IMR-90 (cell line): ENCODE data around the gene LAMB3. TPM values are rescaled to one million over a fixed set of nuclear protein-coding genes. Genes with fewer than 3 reads are reported as not detected.

Experiments
- ATAC-seq: fragments of 200-7000 bp; cut with Tn5 transposase; 2 replicates; pipeline ENCODE4 v1.9.1; 2020; ENCODE audit warnings: low read depth, mild to moderate bottlenecking, moderate library complexity
- BruUV-seq: library from RNA; stranded (reverse); fragments of 400-500 nt; replicated peaks from 2 replicates; lab custom pipeline; 2021; lab: Mats Ljungman, UMichigan
- CTCF ChIA-PET: fragments of 300-600 bp; formaldehyde crosslinking; extraction: SDS; loops from one replicate; lab custom pipeline; 2021; ENCODE audit warnings: antibody characterized with exemption; lab: Yijun Ruan, JAX
- POLR2A ChIA-PET: fragments of 300-600 bp; sonication (Branson Sonifier 250); formaldehyde crosslinking; loops from one replicate; lab custom pipeline; 2022; ENCODE audit warnings: antibody characterized with exemption; ENCODE audit not compliant: unreplicated experiment; lab: Charles Lee
- DNase-seq: peaks from one replicate; pipeline ENCODE4 v3.0.0; 2013
- H2AFZ ChIP-seq: replicated peaks from 2 replicates; pipeline ENCODE3; 2013; ENCODE audit warnings: low read length, mild to moderate bottlenecking; ENCODE audit not compliant: poor library complexity
- H2AK5ac ChIP-seq: 2 replicates; pipeline ENCODE4 v1.6.1; 2013; ENCODE audit warnings: low read depth, low read length, inconsistent platforms
- H2AK9ac ChIP-seq: replicated peaks from 2 replicates; pipeline ENCODE3; 2013; ENCODE audit warnings: mild to moderate bottlenecking, low read depth, low read length, moderate library complexity; ENCODE audit not compliant: poor library complexity
- H2BK120ac ChIP-seq: 2 replicates; pipeline ENCODE4 v1.6.1; 2013; ENCODE audit warnings: low read depth, low read length, inconsistent platforms
- H2BK15ac ChIP-seq: 3 replicates; pipeline ENCODE4 v1.6.1; 2013; ENCODE audit warnings: low read depth, low read length, inconsistent platforms
- H2BK20ac ChIP-seq: 2 replicates; pipeline ENCODE4 v1.6.1; 2013; ENCODE audit warnings: low read depth, mild to moderate bottlenecking, inconsistent platforms, low read length, moderate library complexity
- H2BK5ac ChIP-seq: 2 replicates; pipeline ENCODE4 v1.6.1; 2013; ENCODE audit warnings: mild to moderate bottlenecking, low read depth, low read length, inconsistent platforms; ENCODE audit not compliant: poor library complexity, severe bottlenecking
- H3K14ac ChIP-seq: replicated peaks from 2 replicates; pipeline ENCODE4 v1.6.1; 2013; ENCODE audit warnings: low read depth, low read length, inconsistent platforms
- H3K18ac ChIP-seq: 2 replicates; pipeline ENCODE4 v1.6.1; 2013; ENCODE audit warnings: low read depth, low read length, control low read depth
- H3K23ac ChIP-seq: 2 replicates; pipeline ENCODE4 v1.6.1; 2013; ENCODE audit warnings: low read depth, low read length, inconsistent platforms
- H3K27ac ChIP-seq: 2 replicates; pipeline ENCODE4 v1.5.1; 2013; ENCODE audit warnings: mild to moderate bottlenecking, control low read depth, low read length; ENCODE audit not compliant: insufficient read depth
- H3K27me3 ChIP-seq: 2 replicates; pipeline ENCODE4 v1.6.1; 2013; ENCODE audit warnings: low read length; ENCODE audit not compliant: control insufficient read depth, insufficient read depth
- H3K36me3 ChIP-seq: 2 replicates; pipeline ENCODE4 v1.6.1; 2013; ENCODE audit warnings: low read length, mixed read lengths; ENCODE audit not compliant: control insufficient read depth, insufficient read depth
- H3K4ac ChIP-seq: 2 replicates; pipeline ENCODE4 v1.6.1; 2013; ENCODE audit warnings: low read depth, low read length, inconsistent platforms
- H3K4me1 ChIP-seq: 2 replicates; pipeline ENCODE4 v1.6.1; 2013; ENCODE audit warnings: low read length, mixed read lengths; ENCODE audit not compliant: control insufficient read depth, insufficient read depth
- H3K4me2 ChIP-seq: 2 replicates; pipeline ENCODE4 v1.6.1; 2013; ENCODE audit warnings: low read depth, mild to moderate bottlenecking, control low read depth, low read length, moderate library complexity
- H3K4me3 ChIP-seq: 2 replicates; pipeline ENCODE4 v1.5.1; 2013; ENCODE audit warnings: low read depth, mild to moderate bottlenecking, control low read depth, low read length, moderate library complexity; ENCODE audit not compliant: insufficient read depth
- H3K56ac ChIP-seq: 2 replicates; pipeline ENCODE4 v1.6.1; 2013; ENCODE audit warnings: low read length, inconsistent platforms; ENCODE audit not compliant: insufficient read depth; ENCODE audit errors: extremely low read depth
- H3K79me1 ChIP-seq, 2 experiments: 2 replicates each; pipeline ENCODE4 v1.6.1; 2013; ENCODE audit warnings: low read length in 2 of 2, inconsistent platforms in 1 of 2, low read depth in 1 of 2
- H3K9ac ChIP-seq: 2 replicates; pipeline ENCODE4 v1.6.1; 2013; ENCODE audit warnings: low read depth, low read length, control low read depth
- H3K9me1 ChIP-seq: 2 replicates; pipeline ENCODE4 v1.6.1; 2013; ENCODE audit warnings: low read length, inconsistent platforms; ENCODE audit not compliant: insufficient read depth
- H3K9me3 ChIP-seq: 2 replicates; pipeline ENCODE4 v1.6.1; 2013; ENCODE audit warnings: low read length; ENCODE audit not compliant: control insufficient read depth, insufficient read depth
- H4K20me1 ChIP-seq: 2 replicates; pipeline ENCODE4 v1.6.1; 2013; ENCODE audit warnings: low read length, inconsistent platforms; ENCODE audit not compliant: insufficient read depth
- H4K5ac ChIP-seq: 2 replicates; pipeline ENCODE4 v1.6.1; 2013; ENCODE audit warnings: mild to moderate bottlenecking, low read depth, low read length, control low read depth
- H4K8ac ChIP-seq, 2 experiments: 2 replicates each; pipeline ENCODE4 v1.6.1; 2013; ENCODE audit warnings: low read depth in 2 of 2, low read length in 2 of 2, control low read depth in 1 of 2, inconsistent platforms in 1 of 2
- H4K91ac ChIP-seq: 2 replicates; pipeline ENCODE4 v1.6.1; 2013; ENCODE audit warnings: low read depth, low read length, inconsistent platforms; ENCODE audit not compliant: insufficient read depth
- CHD1 ChIP-seq: IDR thresholded peaks from 2 replicates; pipeline ENCODE4 v1.6.1; 2012; ENCODE audit warnings: low read depth, low read length, improper control_type of control experiment
- FOS ChIP-seq: fragments of 150-350 bp; IDR thresholded peaks from 2 replicates; pipeline ENCODE4 v1.6.1; 2016; ENCODE audit warnings: low read depth, low read length
- MAZ ChIP-seq: IDR thresholded peaks from 2 replicates; pipeline ENCODE4 v1.6.1; 2012; ENCODE audit warnings: low read depth, mild to moderate bottlenecking, low read length, improper control_type of control experiment, moderate library complexity, borderline replicate concordance
- RCOR1 ChIP-seq: IDR thresholded peaks from 2 replicates; pipeline ENCODE4 v1.6.1; 2012; ENCODE audit warnings: mild to moderate bottlenecking, low read length, improper control_type of control experiment; ENCODE audit not compliant: insufficient replicate concordance
- WGBS, 2 experiments: methylation state at CpG; one replicate each; pipeline versions ENCODE4 v1.1.5 to v1.1.7; 2013; ENCODE audit warnings: missing lambda C conversion rate in 2 of 2; ENCODE audit not compliant: insufficient read length in 1 of 2; ENCODE audit errors: extremely low coverage in 2 of 2; 5-methylcytosine and 5-hydroxymethylcytosine counted together
- dilution Hi-C: fragments of 300-500 bp; cut with HindIII; formaldehyde crosslinking; loops from one replicate; pipeline ENCODE4 v1.14.3; 2018; ENCODE audit warnings: low sequenced_read_pairs; ENCODE audit not compliant: unreplicated experiment
- in situ Hi-C: fragments of 300-500 bp; cut with MboI; formaldehyde crosslinking; loops from 3 replicates; pipeline ENCODE4 v1.14.3; 2019; ENCODE audit warnings: low sequenced_read_pairs, inconsistent platforms, mixed read lengths
- intact Hi-C: fragments of 100-400 bp; cut with micrococcal nuclease; formaldehyde crosslinking; loops from 2 replicates; pipeline ENCODE4 v1.10.0; 2022
- polyA plus RNA-seq, 3 experiments: library from polyadenylated mRNA; depleted of rRNA; stranded (reverse); fragments of >200 nt; gene quantifications; 2 replicates each; pipeline ENCODE4 v1.2.3, GENCODE V29; 2012; ENCODE audit warnings: low replicate concordance in 1 of 3
- total RNA-seq: library from RNA; depleted of rRNA; stranded (reverse); fragments of >200 nt; gene quantifications from 2 replicates; pipeline ENCODE4 v1.2.3, GENCODE V29; 2012

The LAMB3 gene
- total and polyA plus RNA-seq, 2 of the 4 experiments (the other 2 are of a cell fraction): 0.72 to 2.1 TPM

GRCh38 chr1:209593747-209594146 lies 58.5 kb downstream of the LAMB3 start:
- no peak overlapping the region for H3K4ac ChIP-seq
- H3K27me3 ChIP-seq: no peaks in the 10 kb centered on the region
- H2BK15ac ChIP-seq: no peak overlapping the region
- no peak overlapping the region for H3K4me2 ChIP-seq
- no CpG with 5 or more reads among the region's 2 CpGs for WGBS, 2 experiments
- H3K14ac ChIP-seq: no peak overlapping the region
- H2BK5ac ChIP-seq: no peak overlapping the region
- no peak overlapping the region for H3K56ac ChIP-seq
- no peak overlapping the region for H2AK5ac ChIP-seq
- H3K18ac ChIP-seq: no peak overlapping the region
- ATAC-seq (no peak), DNase-seq (no peak)
- peaks cover 3% of the 10 kb centered on the region; the same call in 1 of the 2 replicates for H3K4me1 ChIP-seq
- H4K8ac ChIP-seq: no peak overlapping the region
- no peaks in the 10 kb centered on the region for H4K20me1 ChIP-seq
- H3K4me3 ChIP-seq: no peak overlapping the region
- H4K91ac ChIP-seq: no peak overlapping the region
- H2BK120ac ChIP-seq: no peak overlapping the region
- no peak overlapping the region for H3K27ac ChIP-seq
- TF ChIP-seq CHD1 (no peak), MAZ (no peak), RCOR1 (no peak), FOS (no peak)
- no peaks in the 10 kb centered on the region for H3K79me1 ChIP-seq
- ChIA-PET CTCF (no interaction called here), POLR2A (no interaction called here)
- dilution Hi-C loops (no loop called here), in situ Hi-C loops (no loop called here), intact Hi-C loops (no loop called here)
- no TSS peak for BruUV-seq
- no peak overlapping the region for H2AK9ac ChIP-seq
- H2AFZ ChIP-seq: no peak overlapping the region
- H3K36me3 ChIP-seq: no peaks in the 10 kb centered on the region
- no peak overlapping the region for H3K23ac ChIP-seq
- no peaks in the 10 kb centered on the region for H3K9me3 ChIP-seq
- no peak overlapping the region for H2BK20ac ChIP-seq
- H3K9me1 ChIP-seq: no peaks in the 10 kb centered on the region; the same call in 1 of the 2 replicates
- H3K9ac ChIP-seq: no peak overlapping the region
- no peak overlapping the region for H4K5ac ChIP-seq
